M059J (cell line): ENCODE results near the gene SNX17. TPM values are rescaled to one million over a fixed set of nuclear protein-coding genes. Genes with fewer than 3 reads are reported as not detected.
A peak's percentile ranks its signal among the peaks of the same experiment; 100 is the strongest.
"Not testable (repeated sequence)": the region's sequence is repeated elsewhere in the genome, so short reads cannot be mapped to it uniquely, and the experiment has no call there.

ENCODE experiments used
- DNase-seq: peaks from one replicate; pipeline ENCODE4 v3.0.0-alpha.2; 2012; ENCODE audit warnings: low read depth
- total RNA-seq: library from RNA; depleted of rRNA; stranded (reverse); fragments of >200 nt; shearing (Covaris generic); gene quantifications from 2 replicates; pipeline ENCODE4 v1.2.3, GENCODE V29; 2014; rRNA removed

The SNX17 gene
- total RNA-seq, 1 experiment from 2014 or later = 88.3 TPM

DNA sequence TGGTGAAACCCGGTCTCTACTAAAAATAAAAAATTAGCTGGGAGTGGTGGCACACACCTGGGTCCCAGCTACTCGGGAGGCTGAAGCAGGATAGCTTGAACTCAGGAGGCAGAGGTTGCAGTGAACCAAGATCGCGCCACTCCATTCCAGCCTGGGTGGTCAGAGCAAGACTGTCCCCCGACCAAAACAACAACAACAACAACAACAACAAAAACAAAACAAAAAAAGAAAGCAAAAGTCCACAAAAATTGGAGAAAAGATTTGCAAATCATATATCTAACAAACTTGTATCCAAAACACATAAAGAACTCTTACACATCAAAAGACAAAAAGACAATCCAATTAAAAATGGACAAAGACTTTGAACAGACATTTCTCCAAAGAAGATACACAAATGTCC is 28.5 kb downstream of the SNX17 start:
- no peak for DNase-seq

DNA sequence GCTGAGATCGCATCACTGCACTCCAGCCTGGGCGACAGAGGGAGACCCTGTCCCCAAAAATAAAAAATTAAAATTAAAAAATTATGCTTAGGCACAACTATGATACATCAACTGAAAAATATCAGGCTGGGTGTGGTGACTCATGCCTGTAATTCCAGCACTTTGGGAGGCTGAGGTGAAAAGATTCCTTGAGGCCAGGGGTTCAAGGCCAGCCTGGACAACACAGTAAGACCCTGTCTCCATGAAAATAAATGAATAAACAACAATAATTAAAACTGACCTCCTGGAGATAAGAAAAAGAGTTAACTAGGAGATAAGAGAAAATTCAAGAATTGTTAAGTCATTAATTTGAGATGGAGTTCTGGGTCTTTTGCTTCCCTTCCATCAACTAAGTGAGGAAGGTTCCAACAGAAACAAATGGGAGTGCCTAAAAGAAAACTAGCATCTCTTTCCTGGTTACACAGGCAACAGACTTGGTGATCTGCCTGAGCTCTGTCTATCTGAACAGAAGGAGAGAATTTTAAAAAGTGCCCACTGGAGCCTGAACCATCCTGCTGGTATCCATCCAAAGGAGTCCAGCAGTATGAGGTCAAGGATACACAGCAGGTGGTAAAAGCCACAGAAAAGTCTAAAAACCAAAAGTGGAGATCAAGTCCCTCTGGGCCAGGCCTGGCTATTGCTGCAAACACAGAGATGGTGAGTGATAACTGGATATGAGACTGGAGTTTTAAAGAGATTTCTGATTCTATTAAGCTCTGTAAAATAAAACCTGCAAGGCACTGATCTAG is 30.1 kb downstream of the SNX17 start:
- DNase-seq = peak; percentile 36

DNA sequence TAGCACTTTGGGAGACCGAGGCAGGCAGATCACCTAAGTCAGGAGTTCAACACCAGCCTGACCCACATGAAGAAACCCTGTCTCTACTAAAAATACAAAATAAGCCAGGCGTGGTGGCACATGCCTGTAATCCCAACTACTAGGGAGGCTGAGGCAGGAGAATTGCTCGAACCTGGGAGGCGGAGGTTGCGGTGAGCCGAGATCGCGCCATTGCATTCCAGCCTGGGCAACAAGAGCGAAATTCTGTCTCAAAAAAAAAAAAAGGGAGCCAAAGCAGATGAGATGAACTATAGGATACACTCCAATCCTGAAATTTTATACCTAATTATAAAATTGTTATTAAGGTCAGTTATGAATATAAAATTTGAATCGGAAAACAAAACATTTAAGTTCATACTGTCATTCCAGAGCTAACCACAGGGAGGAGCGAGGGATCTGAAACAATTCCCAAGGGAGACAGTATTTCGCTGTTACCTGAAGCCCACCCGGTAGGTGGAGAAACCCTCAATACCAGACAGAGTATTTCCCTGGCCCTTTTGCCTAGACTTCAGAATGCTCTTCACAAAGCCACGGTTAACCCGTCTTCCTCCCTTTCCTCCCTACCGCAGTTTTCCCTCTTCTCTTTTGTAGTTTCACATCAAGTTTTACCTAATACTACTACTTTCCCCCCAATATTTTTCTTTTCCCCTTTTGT is 37.5 kb downstream of the SNX17 start:
- peak; percentile 49 for DNase-seq

DNA sequence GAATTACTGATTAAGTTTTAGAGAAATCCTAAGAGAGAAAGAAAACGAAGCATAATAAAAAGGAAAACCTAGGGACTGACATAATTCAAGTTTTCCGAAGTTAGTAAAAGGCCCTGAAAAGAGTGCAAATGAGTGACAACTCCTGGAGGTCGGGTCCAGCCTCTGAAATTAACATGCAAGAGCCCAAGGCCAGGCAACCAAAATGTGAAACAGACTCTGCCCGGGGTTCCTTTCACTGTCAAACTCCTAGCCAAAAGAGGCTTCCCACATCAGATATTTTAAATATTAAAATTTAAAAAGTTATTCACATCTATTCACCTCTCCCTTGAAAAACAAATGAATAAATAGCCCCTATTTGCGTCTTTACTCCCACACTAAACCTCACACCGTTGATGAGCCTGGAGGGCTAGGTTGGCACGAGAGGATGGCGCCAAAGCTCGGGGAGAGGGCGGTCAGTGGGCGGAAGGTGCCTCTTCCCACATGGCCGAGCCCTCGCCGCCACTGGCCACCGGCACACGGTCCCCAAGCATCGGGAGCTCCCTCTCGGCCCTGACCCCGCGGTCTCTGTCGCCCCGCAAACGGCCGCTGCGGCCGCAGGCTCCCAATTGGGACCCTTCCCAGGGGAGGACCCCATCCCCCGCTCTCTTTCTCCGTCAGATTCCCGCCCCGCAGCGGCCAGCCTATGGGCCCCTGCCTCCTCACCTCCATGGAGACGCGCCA is 38.3 kb downstream of the SNX17 start:
- peak; percentile 41 for DNase-seq

DNA sequence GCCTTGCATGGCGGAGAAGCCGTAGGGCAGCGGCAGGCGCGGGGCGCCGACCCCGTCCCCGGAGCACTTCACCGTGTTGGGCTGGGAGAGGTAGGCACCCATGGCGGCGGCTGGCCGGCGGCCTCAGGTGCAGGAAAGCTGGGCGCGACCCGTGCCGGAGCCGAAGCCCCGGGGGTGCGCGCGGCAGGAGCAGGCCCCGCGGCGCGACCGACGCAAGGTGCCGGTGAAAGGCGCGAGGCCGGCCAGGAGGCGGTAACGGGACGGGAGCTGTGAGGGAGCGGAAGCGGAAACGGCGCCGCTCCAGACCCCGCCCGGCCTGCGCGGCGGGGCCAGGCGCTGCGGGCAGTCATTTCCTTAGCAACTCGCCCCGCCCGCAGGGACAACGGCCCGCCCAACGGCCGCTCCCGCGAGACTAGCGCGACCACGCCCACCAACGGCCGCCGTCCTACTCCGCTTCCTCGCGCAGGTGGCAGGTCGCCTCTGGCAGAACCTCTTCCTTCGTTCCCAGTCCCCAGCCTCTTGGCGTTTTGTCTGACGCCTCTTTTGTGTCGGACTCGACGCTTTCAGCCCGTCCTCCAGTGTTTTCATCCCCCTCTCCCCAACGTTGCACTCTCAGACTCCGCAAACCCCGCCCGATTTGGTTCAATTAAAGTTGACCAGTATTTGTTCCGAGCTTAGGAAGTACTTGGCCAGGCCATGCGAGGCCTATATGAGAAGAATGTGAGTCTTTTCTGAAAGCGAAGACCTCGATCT is 39.1 kb downstream of the SNX17 start, which contains the start of gene PPM1G:
Gene PPM1G (minus strand): TSS at position 271 of the 753 bp plus-strand sequence. CDS start 169 bp downstream, at position 102.
- DNase-seq = peak; percentile 91

DNA sequence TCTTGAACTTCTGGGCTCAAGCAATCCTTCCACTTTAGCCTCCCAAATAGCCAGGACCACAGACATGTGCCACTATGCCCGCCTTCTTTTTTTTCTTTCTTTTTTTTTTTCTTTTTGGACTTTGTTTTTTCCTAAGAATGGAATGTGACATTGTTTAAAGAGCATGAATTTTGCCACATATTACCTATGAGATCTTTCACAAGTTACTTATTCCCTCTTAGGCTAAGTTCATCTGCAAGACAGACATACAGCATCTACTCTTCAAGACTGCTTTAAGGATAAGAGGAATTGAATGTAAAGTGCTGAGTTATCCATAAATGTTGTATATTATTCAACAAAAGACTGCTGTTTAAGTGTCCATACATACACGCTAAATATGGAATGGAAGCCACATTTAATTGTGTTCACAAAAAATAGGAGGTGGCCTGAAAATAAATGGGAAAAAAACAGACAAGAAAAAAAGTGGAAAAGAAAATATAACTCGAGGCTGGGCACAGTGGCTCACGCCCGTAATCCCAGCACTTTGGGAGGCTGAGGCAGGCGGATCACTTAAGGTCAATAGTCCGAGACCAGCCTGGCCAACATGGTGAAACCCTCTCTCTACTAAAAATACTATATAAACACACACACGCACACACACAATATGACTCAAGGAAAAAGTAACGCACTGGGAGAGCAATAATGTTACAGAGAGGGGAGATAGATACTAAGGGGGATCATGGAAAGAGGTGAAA is 42.2 kb downstream of the SNX17 start:
- DNase-seq = no peak

DNA sequence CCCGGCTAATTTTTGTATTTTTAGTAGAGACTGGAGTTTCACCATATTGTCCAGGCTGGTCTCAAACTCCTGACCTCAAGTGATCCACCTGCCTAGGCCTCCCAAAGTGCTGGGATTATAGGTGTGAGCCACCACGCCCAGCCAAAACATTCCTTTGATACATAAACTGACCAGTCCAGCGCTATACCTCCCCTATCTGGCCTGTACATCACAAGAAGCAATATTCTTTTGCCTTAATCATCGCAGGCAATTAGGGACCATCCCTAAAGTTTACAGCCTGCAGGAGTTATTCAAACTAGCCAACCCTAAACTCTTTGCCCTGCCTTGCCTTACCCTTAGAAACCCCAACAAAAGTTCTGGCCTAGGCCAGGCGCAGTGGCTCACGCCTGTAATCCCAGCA is 45.7 kb downstream of the SNX17 start:
- DNase-seq = no peak

DNA sequence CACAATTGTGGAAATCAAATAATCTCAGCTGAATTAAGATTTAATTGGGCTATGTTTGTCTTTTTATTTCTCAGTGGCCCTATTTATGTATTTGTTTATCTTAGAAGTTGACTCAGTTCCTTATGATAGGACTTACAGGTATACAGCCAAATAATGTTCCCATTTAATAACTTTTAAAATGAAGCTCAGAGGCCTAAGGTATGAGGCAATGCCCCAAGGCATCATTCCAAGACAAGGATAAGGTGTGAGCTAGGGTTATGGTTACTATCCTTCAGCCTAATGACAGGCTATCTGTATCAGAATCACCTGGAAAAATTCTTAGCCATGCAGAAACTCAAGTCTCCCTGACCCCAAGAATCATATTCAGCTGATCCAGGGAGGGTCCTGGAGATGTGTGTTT is 50.6 kb downstream of the SNX17 start:
- DNase-seq = no peak

DNA sequence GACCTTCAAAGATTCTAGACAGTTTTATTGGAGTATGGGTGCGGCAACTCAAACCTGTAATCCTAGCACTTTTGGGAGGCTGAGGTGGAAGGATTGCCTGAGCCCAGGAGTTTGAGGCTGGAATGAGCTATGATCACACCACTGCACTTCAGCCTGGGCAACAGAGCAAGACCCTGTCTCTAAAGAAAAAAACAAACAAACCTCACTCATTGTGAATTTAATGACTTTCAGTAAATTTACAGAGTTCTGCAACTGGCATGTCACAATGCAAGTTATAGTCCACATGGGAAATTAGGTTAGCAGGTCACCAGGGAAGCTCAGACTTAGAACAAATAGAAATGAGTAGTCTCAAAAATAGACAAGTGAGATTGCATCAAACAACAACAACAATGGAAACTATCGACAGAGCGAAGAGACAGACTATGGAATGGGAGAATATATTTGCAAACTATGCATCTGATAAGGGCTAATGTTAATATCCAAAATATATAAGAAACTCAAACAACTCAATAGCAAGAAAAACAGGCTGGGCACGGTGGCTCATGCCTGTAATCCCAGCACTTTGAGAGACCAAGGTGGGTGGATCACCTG is 51.3 kb downstream of the SNX17 start:
- no peak for DNase-seq

DNA sequence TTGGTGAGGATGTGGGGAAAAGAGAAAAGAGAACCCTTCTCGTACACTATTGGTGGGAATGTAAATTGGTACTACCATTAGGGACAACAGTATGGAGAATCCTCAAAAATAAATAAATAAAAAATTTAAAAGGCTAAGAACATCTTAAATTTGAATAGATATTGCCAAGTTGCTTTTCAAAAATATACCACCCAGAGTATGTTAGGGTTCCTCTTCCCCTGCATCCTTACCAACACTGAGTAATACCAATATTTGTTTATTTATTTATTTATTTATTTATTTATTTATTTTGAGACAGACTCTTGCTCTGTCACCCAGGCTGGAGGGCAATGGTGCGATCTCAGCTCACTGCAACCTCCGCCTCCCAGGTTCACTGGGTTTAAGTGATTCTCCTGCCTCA is 52.5 kb downstream of the SNX17 start:
- no peak for DNase-seq

DNA sequence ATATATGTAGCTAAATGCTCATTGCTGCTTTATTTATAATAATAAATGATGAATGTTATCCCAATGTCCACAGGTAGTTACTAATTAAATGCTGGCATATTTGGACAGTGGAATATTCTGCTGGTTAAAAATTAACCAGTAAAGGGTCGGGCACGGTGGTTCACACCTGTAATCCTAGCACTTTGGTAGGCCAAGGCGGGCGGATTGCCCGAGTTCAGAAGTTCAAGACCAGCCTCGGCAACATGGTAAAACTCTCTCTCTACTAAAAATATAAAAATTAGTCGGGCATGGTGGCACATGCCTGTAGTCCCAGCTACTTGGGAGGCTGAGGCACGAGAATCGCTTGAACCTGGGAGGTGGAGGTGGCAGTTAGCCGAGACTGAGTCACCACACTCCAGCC is 54.6 kb downstream of the SNX17 start:
- DNase-seq = not testable (repeated sequence)

Other genes starting within 250 kb of the SNX17 start
- gene ABHD1, start 246.8 kb upstream of the SNX17 start, total RNA-seq = 0.12 TPM in 1 of 2 replicates, not detected in the other
- 64.9 and 74.8 TPM in 2 replicates for gene PREB, start 236.0 kb upstream of the SNX17 start, total RNA-seq
- gene PRR30, start 231.2 kb upstream of the SNX17 start, total RNA-seq = not detected in 2 replicates
- gene TCF23, start 221.6 kb upstream of the SNX17 start, total RNA-seq = not detected in 2 replicates
- 334 and 404 TPM in 2 replicates for gene ATRAID, start 158.6 kb upstream of the SNX17 start, total RNA-seq
- 16.3 and 23.3 TPM in 2 replicates for gene SLC5A6, start 158.3 kb upstream of the SNX17 start, total RNA-seq
- 12.6 and 17.1 TPM in 2 replicates for gene CAD, start 153.2 kb upstream of the SNX17 start, total RNA-seq
- gene SLC30A3, start 107.6 kb upstream of the SNX17 start, total RNA-seq = not detected in 2 replicates
- gene DNAJC5G, start 95.2 kb upstream of the SNX17 start, total RNA-seq = not detected in 2 replicates
- 0.05 TPM in 1 of 2 replicates, not detected in the other for gene TRIM54, start 88.2 kb upstream of the SNX17 start, total RNA-seq
- 1.6 and 3.0 TPM in 2 replicates for gene UCN, start 62.2 kb upstream of the SNX17 start, total RNA-seq
- 92.5 and 95.2 TPM in 2 replicates for gene MPV17, start 47.5 kb upstream of the SNX17 start, total RNA-seq
- gene GTF3C2, start 13.9 kb upstream of the SNX17 start, total RNA-seq = 32.3 and 34.0 TPM in 2 replicates
- 24.3 and 31.1 TPM in 2 replicates for gene EIF2B4, start 278 bp upstream of the SNX17 start, total RNA-seq
- 3.6 and 7.6 TPM in 2 replicates for gene ZNF513, start 10.1 kb downstream of the SNX17 start, total RNA-seq
- 105 and 134 TPM in 2 replicates for gene PPM1G, start 39.0 kb downstream of the SNX17 start, total RNA-seq
- 96.9 and 124 TPM in 2 replicates for gene NRBP1, start 58.0 kb downstream of the SNX17 start, total RNA-seq
- gene KRTCAP3, start 71.8 kb downstream of the SNX17 start, total RNA-seq = not detected in 2 replicates
- gene IFT172, start 119.1 kb downstream of the SNX17 start, total RNA-seq = 2.8 and 5.7 TPM in 2 replicates
- gene FNDC4, start 124.6 kb downstream of the SNX17 start, total RNA-seq = 2.6 and 3.1 TPM in 2 replicates
- gene GCKR, start 126.2 kb downstream of the SNX17 start, total RNA-seq = not detected in 2 replicates
- gene ZNF512, start 212.4 kb downstream of the SNX17 start, total RNA-seq = 22.7 and 23.3 TPM in 2 replicates